OCI-LY7 (cell line): Measurements from ENCODE around the gene SCN1A.

Experiments
- EZH2phosphoT487 ChIP-seq: fragments of 200-600 bp; sonication (generic); IDR thresholded peaks from 2 replicates; pipeline ENCODE4 v1.6.1; 2018; ENCODE audit warnings: low read depth, borderline replicate concordance, mild to moderate bottlenecking, mixed run types, antibody characterized with exemption, low read length, moderate library complexity, mixed read lengths
- TF ChIP-seq, protein P1 (sequence below): fragments of 200-600 bp; sonication (generic); conservative IDR thresholded peaks from 2 replicates; pipeline ENCODE4 v1.5.1; 2014; ENCODE audit warnings: mild to moderate bottlenecking, antibody characterized with exemption, low read length, moderate library complexity, mixed read lengths

DNA sequence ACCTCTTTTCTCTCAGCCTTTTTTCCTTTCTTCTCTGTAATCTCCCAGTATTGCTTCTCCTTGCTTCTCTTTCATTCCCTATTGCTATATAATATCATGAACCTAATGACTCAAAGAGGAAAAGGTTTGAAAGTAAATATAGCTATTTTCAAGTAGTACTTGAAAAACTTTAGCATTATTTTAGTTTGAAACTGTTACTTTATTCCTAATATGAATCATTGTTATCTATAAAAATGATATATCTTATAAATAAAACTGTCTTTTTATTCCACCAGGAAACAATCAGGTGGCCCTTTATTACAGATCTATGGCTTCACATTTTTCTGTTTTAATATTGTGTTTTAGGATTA lies 311 bp upstream of the SCN1A start:
- TF ChIP-seq, protein P1, sequence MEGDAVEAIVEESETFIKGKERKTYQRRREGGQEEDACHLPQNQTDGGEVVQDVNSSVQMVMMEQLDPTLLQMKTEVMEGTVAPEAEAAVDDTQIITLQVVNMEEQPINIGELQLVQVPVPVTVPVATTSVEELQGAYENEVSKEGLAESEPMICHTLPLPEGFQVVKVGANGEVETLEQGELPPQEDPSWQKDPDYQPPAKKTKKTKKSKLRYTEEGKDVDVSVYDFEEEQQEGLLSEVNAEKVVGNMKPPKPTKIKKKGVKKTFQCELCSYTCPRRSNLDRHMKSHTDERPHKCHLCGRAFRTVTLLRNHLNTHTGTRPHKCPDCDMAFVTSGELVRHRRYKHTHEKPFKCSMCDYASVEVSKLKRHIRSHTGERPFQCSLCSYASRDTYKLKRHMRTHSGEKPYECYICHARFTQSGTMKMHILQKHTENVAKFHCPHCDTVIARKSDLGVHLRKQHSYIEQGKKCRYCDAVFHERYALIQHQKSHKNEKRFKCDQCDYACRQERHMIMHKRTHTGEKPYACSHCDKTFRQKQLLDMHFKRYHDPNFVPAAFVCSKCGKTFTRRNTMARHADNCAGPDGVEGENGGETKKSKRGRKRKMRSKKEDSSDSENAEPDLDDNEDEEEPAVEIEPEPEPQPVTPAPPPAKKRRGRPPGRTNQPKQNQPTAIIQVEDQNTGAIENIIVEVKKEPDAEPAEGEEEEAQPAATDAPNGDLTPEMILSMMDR, result no peak
- no peak for TF ChIP-seq EZH2phosphoT487
